OCI-LY1 (cell line): ENCODE results near the gene SOX5.
"Not testable (repeated sequence)": the region's sequence is repeated elsewhere in the genome, so short reads cannot be mapped to it uniquely, and the experiment has no call there.

Experiments used
- EZH2 ChIP-seq: fragments of 200-600 bp; sonication (generic), shearing (Covaris generic); IDR thresholded peaks from 2 replicates; pipeline ENCODE4 v1.8.0; 2017; ENCODE audit warnings: borderline replicate concordance, mixed run types, mild to moderate bottlenecking, antibody characterized with exemption, low read length, moderate library complexity, mixed read lengths
- TF ChIP-seq, protein P1 (sequence below): fragments of 200-600 bp; sonication (generic), shearing (Covaris generic); IDR thresholded peaks from 2 replicates; pipeline ENCODE4 v1.5.1; 2017; ENCODE audit warnings: mild to moderate bottlenecking, antibody characterized with exemption, low read length, moderate library complexity, mixed read lengths

DNA sequence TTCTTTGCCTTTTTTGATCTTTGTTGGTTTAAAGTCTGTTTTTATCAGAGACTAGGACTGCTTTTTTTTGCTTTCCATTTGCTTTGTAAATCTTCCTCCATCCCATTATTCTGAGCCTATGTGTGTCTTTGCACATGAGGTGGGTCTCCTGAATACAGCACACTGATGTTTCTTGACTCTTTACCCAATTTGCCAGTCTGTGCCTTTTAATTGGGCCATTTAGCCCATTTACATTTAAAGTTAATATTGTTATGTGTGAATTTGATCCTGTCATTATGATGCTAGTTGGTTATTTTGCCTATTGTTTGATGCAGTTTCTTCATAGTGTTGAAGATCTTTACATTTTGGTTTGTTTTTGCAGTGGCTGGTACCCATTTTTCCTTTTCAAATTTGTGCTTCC is 126.6 kb downstream of the SOX5 start:
- TF ChIP-seq, protein P1, sequence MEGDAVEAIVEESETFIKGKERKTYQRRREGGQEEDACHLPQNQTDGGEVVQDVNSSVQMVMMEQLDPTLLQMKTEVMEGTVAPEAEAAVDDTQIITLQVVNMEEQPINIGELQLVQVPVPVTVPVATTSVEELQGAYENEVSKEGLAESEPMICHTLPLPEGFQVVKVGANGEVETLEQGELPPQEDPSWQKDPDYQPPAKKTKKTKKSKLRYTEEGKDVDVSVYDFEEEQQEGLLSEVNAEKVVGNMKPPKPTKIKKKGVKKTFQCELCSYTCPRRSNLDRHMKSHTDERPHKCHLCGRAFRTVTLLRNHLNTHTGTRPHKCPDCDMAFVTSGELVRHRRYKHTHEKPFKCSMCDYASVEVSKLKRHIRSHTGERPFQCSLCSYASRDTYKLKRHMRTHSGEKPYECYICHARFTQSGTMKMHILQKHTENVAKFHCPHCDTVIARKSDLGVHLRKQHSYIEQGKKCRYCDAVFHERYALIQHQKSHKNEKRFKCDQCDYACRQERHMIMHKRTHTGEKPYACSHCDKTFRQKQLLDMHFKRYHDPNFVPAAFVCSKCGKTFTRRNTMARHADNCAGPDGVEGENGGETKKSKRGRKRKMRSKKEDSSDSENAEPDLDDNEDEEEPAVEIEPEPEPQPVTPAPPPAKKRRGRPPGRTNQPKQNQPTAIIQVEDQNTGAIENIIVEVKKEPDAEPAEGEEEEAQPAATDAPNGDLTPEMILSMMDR, result not testable (repeated sequence)
- not testable (repeated sequence) for TF ChIP-seq EZH2
